Glutamatergic neuron (in vitro differentiated cells): ENCODE results near the gene TPM4. TPM values are rescaled to one million over a fixed set of nuclear protein-coding genes. Genes with fewer than 3 reads are reported as not detected.

ENCODE experiments used
- DNase-seq: peaks from one replicate; pipeline ENCODE4 v3.0.0; 2022
- H3K27ac Mint-ChIP-seq: one replicate; pipeline ENCODE4 v1.8.0; 2020; ENCODE audit warnings: mild to moderate bottlenecking, mixed read lengths, inconsistent platforms; ENCODE audit not compliant: unreplicated experiment
- H3K27me3 Mint-ChIP-seq: one replicate; pipeline ENCODE4 v1.8.0; 2020; ENCODE audit warnings: mild to moderate bottlenecking, moderate library complexity, mixed read lengths, inconsistent platforms; ENCODE audit not compliant: unreplicated experiment
- H3K36me3 Mint-ChIP-seq: one replicate; pipeline ENCODE4 v1.8.0; 2020; ENCODE audit warnings: mild to moderate bottlenecking, mixed read lengths, inconsistent platforms; ENCODE audit not compliant: unreplicated experiment
- H3K4me1 Mint-ChIP-seq: one replicate; pipeline ENCODE4 v1.8.0; 2020; ENCODE audit warnings: mild to moderate bottlenecking, low read depth, mixed read lengths, inconsistent platforms; ENCODE audit not compliant: unreplicated experiment
- H3K4me3 Mint-ChIP-seq: one replicate; pipeline ENCODE4 v1.8.0; 2020; ENCODE audit warnings: mild to moderate bottlenecking, mixed read lengths, inconsistent platforms; ENCODE audit not compliant: unreplicated experiment
- H3K9me3 Mint-ChIP-seq: one replicate; pipeline ENCODE4 v1.8.0; 2020; ENCODE audit warnings: mild to moderate bottlenecking, moderate library complexity, mixed read lengths, inconsistent platforms; ENCODE audit not compliant: unreplicated experiment
- total RNA-seq: library from RNA; stranded (reverse); fragmentation: NEBNext Ultra II Directional; extraction: Animal tissue kit (Norgen Biotek cat#: 25700); gene quantifications from one replicate; pipeline ENCODE4 v1.2.1, GENCODE V29; 2021; ENCODE audit not compliant: unreplicated experiment
- TF ChIP-seq, protein P1 (sequence below): fragments of 200-600 bp; sonication (generic); IDR thresholded peaks from one replicate; pipeline ENCODE4 v1.5.0; 2021; ENCODE audit not compliant: partially characterized antibody, unreplicated experiment

Gene TPM4
- total RNA-seq, 1 donor from 2014 or later: 310 TPM

DNA sequence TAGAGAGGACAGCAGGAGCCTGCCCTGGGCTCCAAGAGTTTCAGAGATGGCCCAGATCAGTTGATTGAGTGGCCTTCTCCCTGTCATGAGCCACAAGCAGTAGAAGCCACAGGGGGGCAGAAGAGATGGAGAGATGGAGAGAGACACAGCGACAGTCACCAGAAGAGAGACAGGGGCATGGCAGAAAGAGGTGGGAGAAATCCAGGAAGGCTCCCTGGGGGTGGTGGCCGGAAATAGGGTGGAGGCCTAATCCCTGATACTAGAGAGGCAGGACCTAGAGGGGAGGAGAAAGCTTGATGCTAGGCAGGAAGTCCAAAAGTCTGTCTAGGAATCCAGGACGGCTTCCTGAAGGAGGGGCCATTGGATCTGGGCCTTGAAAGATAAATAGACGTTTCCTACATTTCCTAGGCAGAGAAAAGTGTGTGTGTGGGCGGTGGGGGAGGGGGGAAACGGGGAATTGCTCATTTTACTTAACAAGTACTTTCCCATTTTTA lies 9.6 kb upstream of the TPM4 start:
- H3K4me1 Mint-ChIP-seq: peaks cover 3% of the 10 kb centered on the region
- TF ChIP-seq, protein P1, sequence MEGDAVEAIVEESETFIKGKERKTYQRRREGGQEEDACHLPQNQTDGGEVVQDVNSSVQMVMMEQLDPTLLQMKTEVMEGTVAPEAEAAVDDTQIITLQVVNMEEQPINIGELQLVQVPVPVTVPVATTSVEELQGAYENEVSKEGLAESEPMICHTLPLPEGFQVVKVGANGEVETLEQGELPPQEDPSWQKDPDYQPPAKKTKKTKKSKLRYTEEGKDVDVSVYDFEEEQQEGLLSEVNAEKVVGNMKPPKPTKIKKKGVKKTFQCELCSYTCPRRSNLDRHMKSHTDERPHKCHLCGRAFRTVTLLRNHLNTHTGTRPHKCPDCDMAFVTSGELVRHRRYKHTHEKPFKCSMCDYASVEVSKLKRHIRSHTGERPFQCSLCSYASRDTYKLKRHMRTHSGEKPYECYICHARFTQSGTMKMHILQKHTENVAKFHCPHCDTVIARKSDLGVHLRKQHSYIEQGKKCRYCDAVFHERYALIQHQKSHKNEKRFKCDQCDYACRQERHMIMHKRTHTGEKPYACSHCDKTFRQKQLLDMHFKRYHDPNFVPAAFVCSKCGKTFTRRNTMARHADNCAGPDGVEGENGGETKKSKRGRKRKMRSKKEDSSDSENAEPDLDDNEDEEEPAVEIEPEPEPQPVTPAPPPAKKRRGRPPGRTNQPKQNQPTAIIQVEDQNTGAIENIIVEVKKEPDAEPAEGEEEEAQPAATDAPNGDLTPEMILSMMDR: no peak
- no peak for DNase-seq
- H3K4me3 Mint-ChIP-seq: no peak overlapping the region
- H3K27me3 Mint-ChIP-seq: peaks cover 6% of the 10 kb centered on the region
- no peaks in the 10 kb centered on the region for H3K36me3 Mint-ChIP-seq
- H3K27ac Mint-ChIP-seq: no peak overlapping the region
- peaks cover 3% of the 10 kb centered on the region for H3K9me3 Mint-ChIP-seq

DNA sequence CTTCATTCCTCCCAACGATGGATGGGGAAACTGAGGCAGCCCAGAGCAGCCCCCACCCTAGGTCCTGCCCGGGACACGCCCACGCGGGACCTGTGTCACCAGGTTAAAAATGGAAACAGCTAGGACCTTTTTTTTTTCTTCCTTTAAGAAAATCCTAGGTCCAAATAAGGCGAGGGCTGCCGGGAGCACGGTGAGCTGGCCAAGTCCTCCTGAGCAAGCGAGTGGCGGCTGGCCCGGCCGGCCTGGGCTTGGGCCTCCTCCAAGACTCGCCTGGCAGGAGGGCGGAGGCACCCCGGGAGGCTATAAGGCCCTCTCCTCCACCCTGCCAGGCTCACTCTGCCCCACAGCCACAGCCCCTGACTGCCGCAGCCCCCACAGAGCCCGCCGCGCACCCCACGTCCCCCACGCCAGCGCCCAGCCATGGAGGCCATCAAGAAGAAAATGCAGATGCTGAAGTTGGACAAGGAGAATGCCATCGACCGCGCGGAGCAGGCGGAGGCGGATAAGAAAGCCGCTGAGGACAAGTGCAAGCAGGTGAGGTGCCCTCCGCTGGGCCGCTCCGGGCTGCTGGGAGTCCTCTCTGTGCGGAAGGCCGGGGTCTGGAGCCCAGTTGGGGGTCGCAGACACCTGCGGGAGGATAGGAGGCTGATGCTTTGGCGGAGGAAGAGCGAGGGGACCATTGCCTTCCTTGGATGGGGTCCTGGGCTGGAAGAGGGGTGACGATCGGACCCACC lies 8.9 kb upstream of the TPM4 start:
- Mint-ChIP-seq H3K4me1 (peaks cover 3% of the 10 kb centered on the region), H3K27me3 (peaks cover 2% of the 10 kb centered on the region), H3K27ac (no peak overlapping the region), H3K36me3 (no peaks in the 10 kb centered on the region), H3K9me3 (peaks cover 3% of the 10 kb centered on the region), H3K4me3 (no peak overlapping the region)
- TF ChIP-seq, protein P1: no peak
- no peak for DNase-seq

DNA sequence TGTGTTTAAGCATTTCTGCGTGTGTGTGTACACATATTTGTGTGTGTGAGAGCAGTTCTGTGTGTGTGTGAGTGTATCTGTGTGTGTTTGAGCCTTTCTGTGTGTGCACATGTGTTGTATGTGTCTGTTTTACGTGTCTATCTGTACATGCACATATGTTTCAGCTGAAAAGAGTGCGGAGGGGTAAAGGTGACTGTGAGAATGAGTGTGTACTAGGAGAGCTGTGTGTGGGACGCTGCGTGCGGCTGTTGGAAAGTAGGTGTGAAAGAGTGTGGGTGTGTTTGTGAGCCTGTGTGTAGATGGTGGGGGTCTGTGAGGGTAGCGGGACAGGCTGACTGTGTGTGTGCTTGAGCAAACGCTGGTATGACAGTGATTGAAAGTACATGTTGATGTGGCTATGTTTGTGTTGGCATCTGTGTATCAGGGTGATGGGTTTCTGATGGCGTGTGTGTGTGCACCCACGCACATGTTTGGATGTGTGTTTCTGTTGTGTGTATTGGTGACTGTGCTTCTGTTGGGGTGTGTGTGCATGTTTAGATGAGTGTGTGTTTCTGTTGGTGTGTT lies 7.5 kb upstream of the TPM4 start:
- Mint-ChIP-seq H3K4me1 (peaks cover 3% of the 10 kb centered on the region), H3K27ac (no peak overlapping the region), H3K27me3 (peaks cover 2% of the 10 kb centered on the region), H3K4me3 (no peak overlapping the region), H3K9me3 (peaks cover 1% of the 10 kb centered on the region), H3K36me3 (no peaks in the 10 kb centered on the region)
- DNase-seq: no peak
- TF ChIP-seq, protein P1: no peak

DNA sequence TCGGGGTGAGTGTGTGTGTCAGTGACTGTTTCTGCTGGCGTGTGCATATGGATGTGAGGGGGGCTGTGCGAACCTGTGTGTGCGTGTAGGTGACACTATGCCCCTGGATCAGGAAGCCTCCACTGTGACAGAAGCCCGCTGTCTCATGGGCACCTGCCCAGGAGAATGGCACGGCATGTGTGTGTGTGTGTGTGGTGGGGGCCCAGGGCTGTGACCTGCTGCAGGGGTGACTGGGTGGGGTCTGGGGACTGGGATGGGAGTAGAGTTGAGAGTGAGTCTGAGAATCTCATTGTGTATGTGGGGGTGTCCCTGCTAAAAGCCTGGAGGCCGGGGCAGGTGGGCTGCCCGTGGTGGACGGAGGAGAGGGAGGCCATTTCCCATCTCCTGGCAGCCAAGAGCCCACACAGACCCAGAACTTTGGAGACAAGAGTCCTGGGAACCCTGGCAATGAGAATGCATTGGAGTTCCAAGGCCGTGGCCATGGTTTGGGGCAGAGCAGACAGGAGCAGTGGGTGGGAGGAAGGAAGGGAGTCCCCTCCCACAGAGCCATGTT lies 6.4 kb upstream of the TPM4 start:
- TF ChIP-seq, protein P1: no peak
- Mint-ChIP-seq H3K27ac (no peak overlapping the region), H3K4me1 (peaks cover 1% of the 10 kb centered on the region), H3K4me3 (no peak overlapping the region), H3K9me3 (peaks cover 2% of the 10 kb centered on the region), H3K36me3 (no peaks in the 10 kb centered on the region), H3K27me3 (peaks cover 4% of the 10 kb centered on the region)
- DNase-seq: no peak
